Neuronal stem cell (in vitro differentiated cells): ENCODE data around the gene PM20D2.
"Not testable (repeated sequence)": the region's sequence is repeated elsewhere in the genome, so short reads cannot be mapped to it uniquely, and the experiment has no call there.

Experiments used
- DNase-seq: peaks from one replicate; pipeline ENCODE4 v3.0.0-alpha.2; 2013; ENCODE audit warnings: low spot score
- H2AFZ ChIP-seq: one replicate; pipeline ENCODE4 v1.6.1; 2013; ENCODE audit warnings: mild to moderate bottlenecking, low read length, inconsistent platforms
- H2AK5ac ChIP-seq: 2 replicates; pipeline ENCODE4 v1.6.1; 2013; ENCODE audit warnings: low read depth, mild to moderate bottlenecking, inconsistent platforms, low read length, moderate library complexity, mixed read lengths
- H2BK120ac ChIP-seq: 2 replicates; pipeline ENCODE4 v1.6.1; 2013; ENCODE audit warnings: low read depth, mild to moderate bottlenecking, inconsistent platforms, low read length, moderate library complexity, mixed read lengths
- H2BK12ac ChIP-seq: one replicate; pipeline ENCODE4 v1.6.1; 2013; ENCODE audit warnings: low read length, inconsistent platforms
- H2BK15ac ChIP-seq: 2 replicates; pipeline ENCODE4 v1.6.1; 2013; ENCODE audit warnings: mild to moderate bottlenecking, low read length, inconsistent platforms, mixed read lengths
- H2BK5ac ChIP-seq: one replicate; pipeline ENCODE4 v1.6.1; 2013; ENCODE audit warnings: inconsistent platforms, mild to moderate bottlenecking, low read length, moderate library complexity
- H3K14ac ChIP-seq: one replicate; pipeline ENCODE4 v1.6.1; 2013; ENCODE audit warnings: low read length, inconsistent platforms
- H3K18ac ChIP-seq: 2 replicates; pipeline ENCODE4 v1.6.1; 2013; ENCODE audit warnings: low read length, inconsistent platforms
- H3K23ac ChIP-seq: 2 replicates; pipeline ENCODE4 v1.6.1; 2013; ENCODE audit warnings: low read depth, mild to moderate bottlenecking, mixed read lengths, low read length, inconsistent platforms; ENCODE audit not compliant: poor library complexity
- H3K27ac ChIP-seq: replicated peaks from 3 replicates; pipeline ENCODE4 v1.5.1; 2013; ENCODE audit warnings: low read length, inconsistent platforms
- H3K27me3 ChIP-seq, 3 experiments: 2 replicates each; pipeline ENCODE4 v1.6.1; 2013; ENCODE audit warnings: low read length in 3 of 3, mild to moderate bottlenecking in 2 of 3, inconsistent platforms in 1 of 3, low read depth in 1 of 3, mixed read lengths in 1 of 3, moderate library complexity in 1 of 3; ENCODE audit not compliant: control insufficient read depth in 3 of 3, insufficient read depth in 3 of 3
- H3K36me3 ChIP-seq, 2 donors: replicated peaks in 1 of 2; 2 replicates each; pipeline ENCODE4 v1.6.1; 2013; ENCODE audit warnings: low read length in 2 of 2; ENCODE audit not compliant: control insufficient read depth in 2 of 2, insufficient read depth in 2 of 2
- H3K4ac ChIP-seq: 2 replicates; pipeline ENCODE4 v1.6.1; 2013; ENCODE audit warnings: inconsistent platforms, mild to moderate bottlenecking, low read length, moderate library complexity
- H3K4me1 ChIP-seq, 2 donors: 1 replicate in 1 of 2; 2 replicates in 1 of 2; pipeline ENCODE4 v1.6.1; 2013; ENCODE audit warnings: low read length in 2 of 2, low read depth in 1 of 2; ENCODE audit not compliant: control insufficient read depth in 2 of 2, insufficient read depth in 1 of 2
- H3K4me2 ChIP-seq: one replicate; pipeline ENCODE4 v1.6.1; 2013; ENCODE audit warnings: mild to moderate bottlenecking, low read length, inconsistent platforms; ENCODE audit not compliant: insufficient read depth, poor library complexity, severe bottlenecking
- H3K4me3 ChIP-seq, 2 donors: 2 replicates each; pipeline ENCODE4 v1.5.1; 2013; ENCODE audit warnings: low read length in 2 of 2, mild to moderate bottlenecking in 2 of 2, inconsistent platforms in 1 of 2, moderate library complexity in 1 of 2
- H3K79me1 ChIP-seq: one replicate; pipeline ENCODE4 v1.6.1; 2013; ENCODE audit warnings: low read depth, mild to moderate bottlenecking, inconsistent platforms, low read length, moderate library complexity
- H3K9ac ChIP-seq: one replicate; pipeline ENCODE4 v1.6.1; 2013; ENCODE audit warnings: mild to moderate bottlenecking, low read depth, low read length, inconsistent platforms; ENCODE audit not compliant: poor library complexity
- H3K9me3 ChIP-seq, 2 donors: replicated peaks in 1 of 2; 2 replicates each; pipeline versions ENCODE3 to v1.6.1; 2013; ENCODE audit warnings: low read length in 2 of 2, mild to moderate bottlenecking in 2 of 2, inconsistent platforms in 1 of 2, low read depth in 1 of 2, mixed read lengths in 1 of 2, moderate library complexity in 1 of 2; ENCODE audit not compliant: control insufficient read depth in 2 of 2, insufficient read depth in 1 of 2
- H4K8ac ChIP-seq: one replicate; pipeline ENCODE4 v1.6.1; 2013; ENCODE audit warnings: low read depth, mild to moderate bottlenecking, inconsistent platforms, low read length, moderate library complexity
- H4K91ac ChIP-seq: one replicate; pipeline ENCODE4 v1.6.1; 2013; ENCODE audit warnings: low read length, low read depth, mild to moderate bottlenecking, inconsistent platforms; ENCODE audit not compliant: poor library complexity
- WGBS, 2 donors: extraction: QIAGEN DNeasy Blood & Tissue Kit; methylation state at CpG; one replicate each; pipeline ENCODE4 v1.1.7; 2013; ENCODE audit warnings: missing lambda C conversion rate in 2 of 2, mixed read lengths in 1 of 2; ENCODE audit not compliant: insufficient read length in 2 of 2, insufficient replicate concordance in 1 of 2; ENCODE audit errors: extremely low coverage in 2 of 2; 5-methylcytosine and 5-hydroxymethylcytosine counted together

PM20D2 gene

GRCh38 chr6:89120371-89120770 is 25.5 kb upstream of the PM20D2 start:
- Histone ChIP-seq H3K36me3 (no peaks in the 10 kb centered on the region), H2BK15ac (no peak overlapping the region), H4K91ac (no peak overlapping the region), H3K4me3 (no peak overlapping the region), H2AK5ac (no peak overlapping the region), H3K4me1 (peaks cover 0 to 4% of the 10 kb centered on the region in 2 donors), H2BK5ac (no peak overlapping the region), H3K27ac (no peak overlapping the region), H3K79me1 (peaks cover 6% of the 10 kb centered on the region), H3K18ac (no peak overlapping the region), H2BK120ac (no peak overlapping the region), H4K8ac (no peak overlapping the region), H2BK12ac (no peak overlapping the region), H3K4me2 (no peak overlapping the region), H3K23ac (no peak overlapping the region), H3K27me3 (no peaks in the 10 kb centered on the region), H3K4ac (no peak overlapping the region), H2AFZ (no peak overlapping the region), H3K14ac (no peak overlapping the region), H3K9ac (no peak overlapping the region), H3K9me3 (no peaks in the 10 kb centered on the region)
- no peak for DNase-seq
- WGBS, 2 donors: no CpG with 5 or more reads among the region's 4 CpGs

- H3K36me3 ChIP-seq: no peaks in the 10 kb centered on the region
- H3K18ac ChIP-seq: no peak overlapping the region
- no peak overlapping the region for H2BK15ac ChIP-seq
- H2AFZ ChIP-seq: no peak overlapping the region
- no peak overlapping the region for H3K14ac ChIP-seq
- H3K4me2 ChIP-seq: no peak overlapping the region
- H3K27ac ChIP-seq: no peak overlapping the region
- no peak overlapping the region for H2BK5ac ChIP-seq
- no peak overlapping the region for H4K8ac ChIP-seq
- no peaks in the 10 kb centered on the region for H3K9me3 ChIP-seq
- WGBS, 2 donors: no CpG with 5 or more reads among the region's 1 CpG
- H3K23ac ChIP-seq: no peak overlapping the region
- peaks cover 6% of the 10 kb centered on the region for H3K79me1 ChIP-seq
- no peaks in the 10 kb centered on the region for H3K27me3 ChIP-seq
- H2AK5ac ChIP-seq: no peak overlapping the region
- H2BK120ac ChIP-seq: no peak overlapping the region
- H4K91ac ChIP-seq: no peak overlapping the region
- H3K4me3 ChIP-seq: no peak overlapping the region
- H3K4me1 ChIP-seq: no peaks in the 10 kb centered on the region
- no peak overlapping the region for H3K9ac ChIP-seq
- no peak overlapping the region for H2BK12ac ChIP-seq
- H3K4ac ChIP-seq: no peak overlapping the region
- DNase-seq: no peak
These were observed 23.9 kb upstream of the PM20D2 start for GRCh38 chr6:89121934-89122333.

- no peak overlapping the region for H2BK120ac ChIP-seq
- DNase-seq: no peak
These were observed 23.2 kb upstream of the PM20D2 start for GRCh38 chr6:89122625-89123024.

GRCh38 chr6:89128256-89128671 is 17.6 kb upstream of the PM20D2 start:
- H2BK15ac ChIP-seq, H3K27ac ChIP-seq, H3K27me3 ChIP-seq, DNase-seq, H2BK5ac ChIP-seq, H3K14ac ChIP-seq, H3K79me1 ChIP-seq, H3K4ac ChIP-seq, H2BK120ac ChIP-seq, H3K4me3 ChIP-seq, H3K9me3 ChIP-seq, H2AK5ac ChIP-seq, H3K36me3 ChIP-seq, H3K18ac ChIP-seq, H4K91ac ChIP-seq, H4K8ac ChIP-seq, H3K4me1 ChIP-seq, H3K9ac ChIP-seq, H3K23ac ChIP-seq, H2BK12ac ChIP-seq, H2AFZ ChIP-seq, H3K4me2 ChIP-seq: not testable (repeated sequence)
- no CpG with 5 or more reads among the region's 2 CpGs for WGBS, 2 donors

More at GRCh38 chr6:89122625-89123024, 23.2 kb upstream of the PM20D2 start:
- no peak overlapping the region for H2BK12ac ChIP-seq
- H3K79me1 ChIP-seq: peaks cover 2% of the 10 kb centered on the region
- no peak overlapping the region for H2BK5ac ChIP-seq
- no peak overlapping the region for H2AK5ac ChIP-seq
- H3K4me1 ChIP-seq: no peaks in the 10 kb centered on the region
- H3K9ac ChIP-seq: no peak overlapping the region
- no peak overlapping the region for H2BK15ac ChIP-seq
- no peak overlapping the region for H3K4ac ChIP-seq
- H3K36me3 ChIP-seq: no peaks in the 10 kb centered on the region
- H4K91ac ChIP-seq: no peak overlapping the region
- H2AFZ ChIP-seq: no peak overlapping the region
- no peak overlapping the region for H3K4me2 ChIP-seq
- no peak overlapping the region for H3K4me3 ChIP-seq
- no peak overlapping the region for H4K8ac ChIP-seq
- no peak overlapping the region for H3K23ac ChIP-seq
- H3K14ac ChIP-seq: no peak overlapping the region
- H3K27me3 ChIP-seq: no peaks in the 10 kb centered on the region
- no peak overlapping the region for H3K18ac ChIP-seq
- H3K27ac ChIP-seq: no peak overlapping the region
- H3K9me3 ChIP-seq: no peaks in the 10 kb centered on the region
